ENCODE data around the gene SLC28A1.

- TF ChIP-seq CTCF (IDR thresholded peaks at IDR 0.05): peak; percentile 58 to 63 (median 59)
- TF ChIP-seq EP300 (IDR thresholded peaks at IDR 0.05; ENCODE audit: low read depth): no peak
- TF ChIP-seq POLR2A (IDR thresholded peaks at IDR 0.05): no peak
- no peak for TF ChIP-seq POLR2AphosphoS5 (IDR thresholded peaks at IDR 0.05)
These were observed 6.0 kb upstream of the SLC28A1 start for GRCh38 chr15:84878504-84878903.
